SK-N-MC (cell line): ENCODE results near the gene SGTA.

Source experiments
- EZH2 ChIP-seq: fragments of 200-600 bp; sonication (generic); IDR thresholded peaks from one replicate; pipeline ENCODE4 v1.6.1; 2017; ENCODE audit warnings: antibody characterized with exemption
- FOXP2 ChIP-seq: optimal IDR thresholded peaks from 2 replicates; pipeline ENCODE3; 2011; ENCODE audit warnings: mild to moderate bottlenecking, moderate library complexity; ENCODE audit not compliant: insufficient read depth; ENCODE audit errors: extremely low read length, control extremely low read depth
- POLR2AphosphoS5 ChIP-seq: IDR thresholded peaks from 2 replicates; pipeline ENCODE4 v1.6.1; 2012; ENCODE audit warnings: mild to moderate bottlenecking, low read depth, low read length, borderline replicate concordance

- TF ChIP-seq EZH2 (no peak), POLR2AphosphoS5 (no peak), FOXP2 (no peak)
These were observed 26.5 kb upstream of the SGTA start for GRCh38 chr19:2809387-2810140.
